NK-92 (cell line): Measurements from ENCODE around the gene TBXA2R.

Experiments
- DNase-seq: peaks from one replicate; lab custom pipeline; 2025; ENCODE audit not compliant: unreplicated experiment; lab: John Stamatoyannopoulos, UW

Gene TBXA2R

GRCh38 chr19:3556978-3557460 lies 49.7 kb downstream of the TBXA2R start:
- DNase-seq = no peak

DNA sequence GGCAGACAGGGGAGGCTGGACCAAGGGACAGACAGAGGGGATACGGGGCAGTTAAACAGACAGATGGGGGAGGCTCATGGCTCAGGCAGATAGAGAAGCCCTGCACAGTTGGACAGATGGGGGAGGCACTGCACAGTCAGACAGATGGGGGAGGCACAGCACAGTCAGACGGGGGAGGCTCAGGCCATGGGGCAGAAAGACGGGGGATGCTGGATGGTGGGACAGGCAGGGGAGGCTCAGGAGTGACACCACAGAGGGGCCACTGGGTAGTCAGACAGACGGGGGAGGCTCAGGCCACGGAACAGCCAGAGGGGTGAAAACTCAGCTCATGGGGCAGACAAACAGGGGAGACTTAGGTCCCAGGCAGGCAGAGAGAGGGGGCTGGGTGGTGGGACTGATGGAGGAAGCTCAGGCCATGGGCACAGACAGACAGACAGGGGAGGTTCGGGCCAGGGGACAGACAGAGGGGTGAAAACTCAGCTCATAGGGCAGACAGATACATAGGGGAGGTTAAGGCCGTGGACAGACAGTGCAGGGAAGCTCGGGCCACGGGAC lies 50.2 kb downstream of the TBXA2R start:
- DNase-seq = no peak

- no peak for DNase-seq
Observed at GRCh38 chr19:3555653-3556422, 50.8 kb downstream of the TBXA2R start.

DNA sequence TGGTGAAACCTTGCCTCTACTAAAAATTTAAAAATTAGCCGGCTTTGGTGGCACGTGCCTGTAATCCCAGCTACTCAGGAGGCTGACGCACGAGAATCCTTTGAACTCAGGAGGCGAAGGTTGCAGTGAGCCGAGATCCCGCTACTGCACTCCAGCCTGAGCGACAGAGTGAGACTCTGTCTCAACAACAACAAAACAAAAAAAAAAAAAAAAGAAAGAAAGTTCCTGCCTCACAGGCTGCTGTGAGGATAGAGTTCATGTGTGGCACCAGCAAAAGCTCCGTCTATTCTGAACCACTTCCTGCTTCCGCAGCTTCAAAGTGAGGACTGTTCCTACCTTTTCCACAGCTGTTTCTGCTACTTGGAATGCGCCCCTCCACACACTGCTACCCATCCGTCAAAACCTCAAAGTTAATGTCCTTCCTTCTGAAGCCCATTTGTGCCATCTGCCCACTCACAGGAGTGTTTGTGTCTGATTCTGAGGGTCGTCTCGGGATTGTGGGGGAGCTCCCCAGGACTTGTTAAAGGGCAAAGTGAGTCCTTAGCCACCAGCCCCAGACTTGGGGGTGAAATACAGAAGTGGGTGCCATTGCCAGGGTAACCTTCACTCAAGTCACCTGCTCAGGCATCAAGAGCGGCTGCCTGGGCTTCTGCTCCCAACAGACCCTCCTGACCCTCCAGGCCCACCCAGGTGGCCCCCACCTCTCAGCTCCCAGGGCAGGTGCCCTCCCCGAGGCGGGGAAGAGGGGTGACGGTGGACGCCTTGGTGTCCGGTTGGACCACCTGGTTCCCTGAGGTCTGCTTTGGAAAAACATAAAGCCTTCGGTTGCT lies 52.2 kb downstream of the TBXA2R start:
- DNase-seq = no peak

- no peak for DNase-seq
Observed at GRCh38 chr19:3551792-3552095, 54.9 kb downstream of the TBXA2R start.

DNA sequence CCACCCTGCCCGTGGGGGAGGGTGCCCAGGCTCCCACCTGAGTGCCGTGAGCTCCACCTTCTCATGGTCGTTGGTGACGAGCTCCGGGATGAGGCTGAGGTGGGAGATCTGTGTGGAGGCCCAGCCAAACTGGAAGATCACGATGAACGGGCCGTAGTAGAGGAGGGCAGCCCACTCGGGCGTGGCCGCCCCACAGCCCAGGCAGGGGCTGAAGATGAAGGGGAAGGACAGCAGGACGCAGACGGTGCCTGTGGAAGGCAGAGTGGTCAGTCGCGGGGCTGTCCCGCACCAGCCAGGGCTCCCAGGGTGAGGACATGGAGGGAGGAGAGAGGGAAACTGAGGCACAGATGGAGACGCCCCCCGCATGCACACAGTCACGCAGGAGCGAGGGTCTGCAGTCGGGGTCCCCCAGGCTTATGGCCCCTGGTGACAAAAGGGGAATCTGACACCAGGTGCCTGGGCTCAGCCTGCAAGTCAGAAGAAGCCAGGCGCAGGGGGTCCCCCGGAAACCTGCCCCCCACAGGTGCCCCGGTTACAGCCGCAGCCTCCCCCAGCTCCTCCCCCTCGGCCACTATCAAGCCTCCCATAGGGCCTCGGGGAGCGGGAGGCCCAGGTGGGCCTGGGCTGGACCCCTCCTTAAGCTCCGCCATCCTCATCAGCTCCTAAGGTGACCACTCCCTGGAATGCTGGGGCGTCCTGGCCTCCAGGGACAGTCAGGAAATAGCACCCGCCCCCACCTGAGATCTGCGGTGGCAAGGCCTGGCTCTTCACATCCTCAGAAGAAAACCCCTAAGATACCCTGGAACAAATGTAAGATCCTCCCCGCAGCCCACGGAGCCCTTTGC lies 55.5 kb downstream of the TBXA2R start:
- no peak for DNase-seq

GRCh38 chr19:3549816-3550215 lies 56.9 kb downstream of the TBXA2R start:
- DNase-seq = no peak

GRCh38 chr19:3548606-3549005 lies 58.1 kb downstream of the TBXA2R start:
- DNase-seq = no peak

DNA sequence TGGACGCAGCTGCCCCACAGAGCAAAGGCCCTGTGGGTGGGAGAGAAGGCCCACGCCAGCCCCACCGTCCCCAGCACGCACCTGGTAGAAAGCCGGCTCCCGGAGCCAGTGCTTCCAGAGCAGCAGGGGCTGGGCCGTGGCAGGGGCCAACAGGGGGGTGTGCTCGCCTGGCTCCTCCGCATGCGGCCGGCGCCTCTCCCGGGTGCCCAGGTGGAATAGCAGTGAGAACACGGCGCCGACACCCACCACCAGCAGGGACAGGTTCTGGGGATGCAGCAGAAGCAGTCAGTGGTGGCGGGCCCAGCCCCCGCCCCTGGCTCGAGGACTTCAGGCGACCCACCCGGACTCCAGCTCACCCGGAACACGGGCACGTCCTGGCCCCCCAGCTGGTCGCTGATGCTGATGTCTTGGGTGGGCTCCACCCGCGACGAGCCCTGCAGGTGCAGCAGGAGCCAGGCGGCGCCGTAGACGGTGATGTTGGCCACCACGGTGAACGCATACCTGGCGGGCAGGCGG lies 58.9 kb downstream of the TBXA2R start:
- no peak for DNase-seq

DNA sequence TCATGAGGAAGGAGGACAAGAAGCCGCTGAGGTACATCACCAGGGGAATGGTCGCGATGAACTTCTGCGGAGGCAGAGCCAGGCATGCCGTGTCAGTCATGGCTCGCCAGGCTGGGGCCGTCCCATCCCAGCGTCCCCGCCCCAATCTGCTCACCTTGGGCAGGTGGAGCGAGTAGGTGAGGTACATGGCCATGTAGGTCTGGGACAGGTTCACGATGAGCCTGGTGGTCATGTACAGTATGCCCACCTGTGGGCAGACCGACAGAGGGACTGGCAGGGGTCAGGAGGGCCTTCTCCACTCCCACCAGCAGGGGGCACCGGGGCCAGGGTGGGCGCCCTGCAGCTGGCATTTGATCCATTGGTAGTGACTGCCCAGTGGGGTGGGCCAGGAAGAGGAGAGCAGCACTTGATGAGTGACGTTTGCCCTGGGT lies 59.4 kb downstream of the TBXA2R start:
- DNase-seq = no peak

DNA sequence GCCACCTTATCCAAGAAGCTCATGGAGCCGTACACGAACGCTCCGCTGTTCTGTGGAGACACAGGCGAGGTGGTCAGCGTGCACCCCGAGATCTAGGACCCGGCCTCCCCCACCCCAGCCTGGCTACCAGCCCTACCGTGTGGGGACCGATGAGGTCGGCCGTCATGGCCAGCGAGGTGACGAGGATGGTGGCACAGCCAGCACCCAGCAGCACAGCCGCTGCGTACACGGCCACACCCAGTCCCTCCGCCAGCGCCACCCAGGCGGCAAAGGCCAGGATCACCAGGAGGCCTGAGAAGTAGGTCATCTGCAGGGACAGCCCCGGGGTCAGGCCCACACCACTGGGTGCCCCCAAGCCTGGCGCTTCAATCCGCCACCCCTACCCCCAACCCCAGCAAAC lies 60.6 kb downstream of the TBXA2R start:
- no peak for DNase-seq

DNA sequence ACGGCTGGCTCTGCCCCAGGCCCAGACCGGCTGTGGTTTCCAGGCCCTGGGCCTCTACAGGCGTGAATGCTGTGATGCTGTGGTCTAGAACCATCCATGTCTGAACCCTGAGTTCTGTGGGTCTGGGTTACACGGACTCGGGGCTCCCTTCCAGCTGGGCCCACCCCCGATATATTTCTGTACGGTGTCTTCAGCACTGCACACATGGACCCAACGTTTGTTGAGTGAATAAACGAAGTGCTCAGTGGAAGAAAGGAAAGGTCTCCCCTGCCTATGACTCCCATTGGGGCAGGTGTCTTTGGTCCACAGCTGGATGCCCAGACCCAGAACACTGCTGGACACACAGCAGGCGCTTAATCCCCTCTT lies 61.0 kb downstream of the TBXA2R start:
- no peak for DNase-seq

GRCh38 chr19:3544742-3545668 lies 61.7 kb downstream of the TBXA2R start:
- DNase-seq = no peak
